ENCODE data around the gene MRPL17. TPM values are rescaled to one million over a fixed set of nuclear protein-coding genes. Genes with fewer than 3 reads are reported as not detected.
A peak's percentile ranks its signal among the peaks of the same experiment; 100 is the strongest.

Gene MRPL17
- polyA plus RNA-seq, 1 experiment, result 68.9 TPM

DNA sequence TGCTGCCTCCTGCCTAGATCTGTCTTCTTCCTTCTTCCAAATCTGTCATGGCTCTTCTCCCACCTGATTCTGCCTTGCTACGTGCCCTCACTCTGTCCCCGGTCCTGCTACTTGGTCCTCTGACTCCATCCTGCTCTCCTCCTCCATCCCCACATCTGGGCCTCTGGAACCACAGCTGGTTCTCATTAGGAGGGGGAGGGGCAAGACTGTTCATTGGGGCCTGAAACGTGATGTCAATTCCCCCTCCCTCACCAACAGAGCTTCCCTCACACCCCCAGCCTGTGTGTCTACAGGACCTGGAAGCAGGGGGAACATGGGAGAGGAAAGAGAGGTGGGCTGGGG, 36.6 kb downstream of the MRPL17 start:
- TF ChIP-seq, protein P1, sequence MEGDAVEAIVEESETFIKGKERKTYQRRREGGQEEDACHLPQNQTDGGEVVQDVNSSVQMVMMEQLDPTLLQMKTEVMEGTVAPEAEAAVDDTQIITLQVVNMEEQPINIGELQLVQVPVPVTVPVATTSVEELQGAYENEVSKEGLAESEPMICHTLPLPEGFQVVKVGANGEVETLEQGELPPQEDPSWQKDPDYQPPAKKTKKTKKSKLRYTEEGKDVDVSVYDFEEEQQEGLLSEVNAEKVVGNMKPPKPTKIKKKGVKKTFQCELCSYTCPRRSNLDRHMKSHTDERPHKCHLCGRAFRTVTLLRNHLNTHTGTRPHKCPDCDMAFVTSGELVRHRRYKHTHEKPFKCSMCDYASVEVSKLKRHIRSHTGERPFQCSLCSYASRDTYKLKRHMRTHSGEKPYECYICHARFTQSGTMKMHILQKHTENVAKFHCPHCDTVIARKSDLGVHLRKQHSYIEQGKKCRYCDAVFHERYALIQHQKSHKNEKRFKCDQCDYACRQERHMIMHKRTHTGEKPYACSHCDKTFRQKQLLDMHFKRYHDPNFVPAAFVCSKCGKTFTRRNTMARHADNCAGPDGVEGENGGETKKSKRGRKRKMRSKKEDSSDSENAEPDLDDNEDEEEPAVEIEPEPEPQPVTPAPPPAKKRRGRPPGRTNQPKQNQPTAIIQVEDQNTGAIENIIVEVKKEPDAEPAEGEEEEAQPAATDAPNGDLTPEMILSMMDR (IDR thresholded peaks at IDR 0.05; ENCODE audit: insufficient read depth, low read depth, low read length), result no peak
- Histone ChIP-seq H3K27me3 (ENCODE audit: control insufficient read depth, insufficient read depth, low read length) (no peaks in the 10 kb centered on the region; the same call in 1 of the 2 replicates), H3K36me3 (ENCODE audit: control insufficient read depth, insufficient read depth, low read length) (no peaks in the 10 kb centered on the region), H3K4me3 (ENCODE audit: low read depth, low read length) (peak overlapping the region; percentile 10)
- POLR2A ChIA-PET, result interaction anchor here (0.5 to 1.1 kb wide), 2 partner anchors 9 to 42 kb away, joined by 5 to 7 read pairs; partner anchors contain the start of gene DCHS1
- DNase-seq (ENCODE audit: low read depth), result peak; percentile 35
- CTCF ChIA-PET, result interaction anchor here (0.7 to 2.1 kb wide), 7 partner anchors 9 to 37 kb away, joined by 3 to 6 read pairs (median 4); partner anchors contain the start of genes MRPL17, TAF10 and TPP1

DNA sequence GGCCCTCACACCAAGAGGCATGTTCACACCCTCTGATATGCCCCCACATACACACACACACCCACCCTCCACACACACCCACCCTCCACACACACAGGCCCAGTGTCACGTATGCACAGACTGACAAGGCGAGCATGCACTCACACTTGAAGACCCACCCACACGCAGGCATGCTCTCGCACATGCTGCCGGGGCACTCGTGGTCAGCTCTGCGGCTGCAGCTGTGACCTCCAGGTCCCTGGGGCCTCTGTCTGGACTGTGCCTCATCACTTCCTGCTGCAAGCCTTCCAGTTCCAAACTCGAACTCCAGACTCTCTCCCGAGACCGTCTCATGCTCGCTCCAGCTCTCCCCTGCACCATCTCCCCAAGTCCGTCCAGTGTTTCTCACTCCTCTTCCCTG, 37.1 kb downstream of the MRPL17 start:
- TF ChIP-seq, protein P1 (IDR thresholded peaks at IDR 0.05; ENCODE audit: insufficient read depth, low read depth, low read length), result no peak
- Histone ChIP-seq H3K27me3 (ENCODE audit: control insufficient read depth, insufficient read depth, low read length) (no peaks in the 10 kb centered on the region), H3K4me3 (ENCODE audit: low read depth, low read length) (peak overlapping the region; percentile 10), H3K36me3 (ENCODE audit: control insufficient read depth, insufficient read depth, low read length) (no peaks in the 10 kb centered on the region)
- CTCF ChIA-PET, result interaction anchor here (1.3 to 1.7 kb wide), 3 partner anchors 9 to 34 kb away, joined by 3 to 5 read pairs (median 4); partner anchors contain the start of genes TAF10 and TPP1
- POLR2A ChIA-PET, result interaction anchor here (1.1 kb wide), 1 partner anchor 10 kb away, joined by 5 read pairs; the partner anchor contains the start of gene DCHS1
- peak; percentile 42 for DNase-seq (ENCODE audit: low read depth)

DNA sequence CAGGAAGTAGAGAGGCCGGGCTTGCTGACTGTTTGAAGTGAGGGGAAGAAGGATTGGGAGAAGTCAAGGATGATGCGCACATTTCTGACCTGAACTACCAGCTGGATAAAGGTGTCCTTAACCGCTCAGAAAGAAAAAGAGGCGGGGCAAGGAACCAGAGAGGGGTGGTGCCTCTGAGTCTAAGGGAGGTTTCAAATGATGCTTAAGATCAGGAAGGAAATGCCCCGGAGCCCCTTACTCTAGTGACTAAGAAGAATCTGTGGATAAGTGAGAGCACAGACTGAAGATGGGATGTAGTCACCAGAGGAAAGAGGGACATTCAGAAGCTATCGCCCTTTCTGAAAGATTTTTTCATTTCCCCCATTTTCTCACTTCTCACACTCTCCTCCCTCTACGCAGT, 40.2 kb downstream of the MRPL17 start:
- CTCF ChIA-PET, result interaction anchor here (0.7 kb wide), 1 partner anchor 40 kb away, joined by 3 read pairs; the partner anchor contains the start of gene MRPL17

DNA sequence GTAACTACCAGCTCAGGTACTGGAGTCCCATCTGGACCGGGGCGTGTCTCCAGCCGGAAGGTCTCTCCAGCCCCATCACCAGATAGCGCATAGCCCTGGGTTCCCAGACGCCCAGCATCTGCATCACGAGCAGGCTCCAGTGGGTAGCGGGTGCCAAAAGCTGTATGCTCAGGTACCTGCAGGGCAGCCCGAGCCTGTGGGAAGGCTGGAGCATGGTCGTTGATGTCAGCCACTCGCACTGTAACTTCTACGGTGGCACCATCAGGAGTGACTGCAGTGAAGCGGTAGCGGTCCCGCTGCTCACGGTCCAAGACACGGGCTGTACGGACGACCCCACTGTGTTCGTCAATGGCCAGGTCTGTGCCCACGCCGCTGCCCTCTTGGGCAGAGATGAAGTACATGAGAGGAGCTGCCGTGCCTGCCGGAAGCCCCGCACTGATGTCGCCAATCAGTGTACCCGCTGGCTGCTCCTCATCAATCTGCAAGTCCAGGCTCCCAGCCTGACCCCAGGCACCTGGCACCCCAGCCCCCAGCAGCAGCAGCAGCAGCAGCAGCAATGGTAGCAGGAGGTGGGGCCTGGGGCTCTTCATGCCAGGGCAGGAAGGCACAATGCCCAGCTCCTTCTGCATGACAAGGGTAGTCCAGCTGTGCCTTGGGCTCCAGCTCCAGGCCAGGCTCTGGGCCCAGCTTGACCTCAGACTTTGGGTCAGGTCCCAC, 42.0 kb downstream of the MRPL17 start:
- peaks cover 2% of the 10 kb centered on the region; the same call in 1 of the 2 replicates for H3K36me3 ChIP-seq (ENCODE audit: control insufficient read depth, insufficient read depth, low read length)
- no peak overlapping the region for H3K4me3 ChIP-seq (ENCODE audit: low read depth, low read length)
- DNase-seq (ENCODE audit: low read depth), result no peak
- ChIA-PET POLR2A (no interaction called here), CTCF (no interaction called here)
- H3K27me3 ChIP-seq (ENCODE audit: control insufficient read depth, insufficient read depth, low read length), result no peaks in the 10 kb centered on the region
- TF ChIP-seq, protein P1 (IDR thresholded peaks at IDR 0.05; ENCODE audit: insufficient read depth, low read depth, low read length), result no peak

More for the DNA sequence above, 40.2 kb downstream of the MRPL17 start:
- POLR2A ChIA-PET, result no interaction called here
- peaks cover 2% of the 10 kb centered on the region; the same call in 1 of the 2 replicates for H3K36me3 ChIP-seq (ENCODE audit: control insufficient read depth, insufficient read depth, low read length)
- no peaks in the 10 kb centered on the region for H3K27me3 ChIP-seq (ENCODE audit: control insufficient read depth, insufficient read depth, low read length)
- no peak for DNase-seq (ENCODE audit: low read depth)
- H3K4me3 ChIP-seq (ENCODE audit: low read depth, low read length), result no peak overlapping the region
- TF ChIP-seq, protein P1 (IDR thresholded peaks at IDR 0.05; ENCODE audit: insufficient read depth, low read depth, low read length), result no peak
